Ovary (tissue), 9 donors: ENCODE results near the gene COQ8A. TPM values are rescaled to one million over a fixed set of nuclear protein-coding genes. Genes with fewer than 3 reads are reported as not detected.

Experiments
- DNase-seq, 5 donors: peaks; one replicate each; pipeline ENCODE4 v3.0.0-alpha.2; 2019 to 2020
- H3K27ac ChIP-seq, 2 donors: fragments of 200-600 bp; one replicate each; pipeline versions ENCODE4 v1.5.1 to v1.8.0; 2019 to 2022
- H3K27me3 ChIP-seq: fragments of 200-600 bp; one replicate; pipeline ENCODE4 v1.8.0; 2022
- H3K36me3 ChIP-seq: fragments of 200-600 bp; sonication (generic); one replicate; pipeline ENCODE4 v1.5.1; 2019
- H3K4me1 ChIP-seq: one replicate; pipeline ENCODE4 v1.8.1; 2013; ENCODE audit warnings: mild to moderate bottlenecking, moderate library complexity; ENCODE audit not compliant: insufficient read depth
- H3K4me3 ChIP-seq: fragments of 200-600 bp; sonication (generic); one replicate; pipeline ENCODE4 v1.5.1; 2017
- H3K9me3 ChIP-seq, 2 donors: fragments of 200-600 bp in 1 of 2; sonication (generic) in 1 of 2; one replicate each; pipeline versions ENCODE4 v1.5.1 to v1.8.1; 2013 to 2019; ENCODE audit warnings: mild to moderate bottlenecking in 1 of 2, moderate library complexity in 1 of 2
- CTCF ChIP-seq, 3 donors: fragments of 450-650 bp in 2 of 3; fragments of 200-600 bp in 1 of 3; IDR thresholded peaks; one replicate each; pipeline versions ENCODE4 v1.5.1 to v1.8.0; 2016 to 2022; ENCODE audit warnings: antibody characterized with exemption in 3 of 3, mild to moderate bottlenecking in 1 of 3
- EP300 ChIP-seq: sonication (generic); formaldehyde crosslinking; IDR thresholded peaks from one replicate; pipeline ENCODE4 v1.6.1; 2017; ENCODE audit warnings: antibody characterized with exemption
- POLR2A ChIP-seq: fragments of 450-650 bp; IDR thresholded peaks from one replicate; pipeline ENCODE4 v1.6.1; 2017; ENCODE audit warnings: antibody characterized with exemption, mild to moderate bottlenecking, moderate library complexity
- WGBS, 3 donors: extraction: QIAGEN DNeasy Blood & Tissue Kit in 1 of 3; methylation state at CpG; one replicate each; pipeline versions ENCODE4 v1.1.5 to v1.1.7; 2013 to 2017; 5-methylcytosine and 5-hydroxymethylcytosine counted together
- intact Hi-C, 4 donors: fragments of 100-400 bp; cut with DNase I; formaldehyde crosslinking; loops; one replicate each; pipeline versions ENCODE4 v1.11.0 to v1.15.1; 2022 to 2023
- polyA plus RNA-seq, 2 donors: library from polyadenylated mRNA; stranded (reverse); fragments of 200-250 nt in 1 of 2; fragments of 350-450 nt in 1 of 2; fragmentation: Illumina TruSeq in 1 of 2; extraction: RNeasy Lipid Tissue Mini Kit (QIAGEN cat#74804) in 1 of 2; gene quantifications; one replicate each; pipeline ENCODE4 v1.2.3, GENCODE V29; 2013 to 2014
- total RNA-seq, 7 donors: library from RNA; depleted of rRNA in 2 of 7; stranded (reverse); fragments of >200 nt in 2 of 7; fragmentation: NEBNext Ultra II Directional in 3 of 7; extraction: Animal tissue kit (Norgen Biotek cat#: 25700) in 3 of 7; gene quantifications; one replicate each; pipeline versions ENCODE4 v1.1.0 to v1.2.4, GENCODE V29; 2016 to 2023
- donor health status: DM: no; HTN: no; CAD: no; lungs with moderate emphysema.
- donor health status: DM: no; HTN: no; CAD: no.
- donor health status: Bipolar disorder and iron deficiency.
- donor health status: DM: yes; HTN: yes; CAD: no.
- donor health status: DM: no; HTN: no; CAD: no.
- donor health status: DM: yes; HTN: yes; CAD: no.

Gene COQ8A
- total and polyA plus RNA-seq, 9 donors, result 37.4 to 101 (median 61.2) TPM

- TF ChIP-seq POLR2A (no peak), EP300 (no peak), CTCF (IDR thresholded peaks at IDR 0.05) (no peak)
- H3K36me3 ChIP-seq, result no peaks in the 10 kb centered on the region
- no peaks in the 10 kb centered on the region for H3K9me3 ChIP-seq
- intact Hi-C loops, result no loop called here
- no peak overlapping the region for H3K4me3 ChIP-seq
- H3K27ac ChIP-seq, result no peak overlapping the region
- H3K4me1 ChIP-seq, result no peaks in the 10 kb centered on the region
- WGBS, 3 donors, result 79 to 97% (median 96%) methylated on average over 3 of the region's 3 CpGs
- DNase-seq, result no peak
- no peaks in the 10 kb centered on the region for H3K27me3 ChIP-seq
Measured at GRCh38 chr1:226934483-226935237, 5.4 kb upstream of the COQ8A start.

- Histone ChIP-seq H3K4me3 (no peak overlapping the region), H3K36me3 (no peaks in the 10 kb centered on the region), H3K27ac (peak overlapping the region; percentile 70 to 99), H3K9me3 (no peaks in the 10 kb centered on the region), H3K4me1 (peaks cover 13% of the 10 kb centered on the region), H3K27me3 (no peaks in the 10 kb centered on the region)
- no peak for DNase-seq
- intact Hi-C loops, result no loop called here
- WGBS, 3 donors, result 81 to 88% (median 86%) methylated on average over 10 of the region's 10 CpGs
- TF ChIP-seq POLR2A, result no peak
- TF ChIP-seq EP300, result no peak
- no peak for TF ChIP-seq CTCF (IDR thresholded peaks at IDR 0.05)
Measured at GRCh38 chr1:226937940-226938725, 2.0 kb upstream of the COQ8A start.

- H3K4me1 ChIP-seq, result peaks cover 19% of the 10 kb centered on the region
- DNase-seq, result no peak
- TF ChIP-seq EP300, result no peak
- TF ChIP-seq CTCF (IDR thresholded peaks at IDR 0.05), result no peak
- no peak for TF ChIP-seq POLR2A
- 4 to 5% (median 5%) methylated on average over 12 of the region's 12 CpGs for WGBS, 3 donors
- H3K27me3 ChIP-seq, result no peaks in the 10 kb centered on the region
- intact Hi-C loops, result no loop called here
- H3K4me3 ChIP-seq, result peak overlapping the region; percentile 61
- H3K36me3 ChIP-seq, result no peaks in the 10 kb centered on the region
- peak overlapping the region; percentile 92 to 99 for H3K27ac ChIP-seq
- H3K9me3 ChIP-seq, result no peaks in the 10 kb centered on the region
Measured at GRCh38 chr1:226938903-226939437, 1.1 kb upstream of the COQ8A start.

- Histone ChIP-seq H3K27ac (peak overlapping the region; percentile 92 to 99), H3K4me1 (peaks cover 24% of the 10 kb centered on the region), H3K36me3 (no peaks in the 10 kb centered on the region), H3K4me3 (peak overlapping the region; percentile 61), H3K27me3 (no peaks in the 10 kb centered on the region), H3K9me3 (no peaks in the 10 kb centered on the region)
- intact Hi-C loops, result no loop called here
- WGBS, 3 donors, result 0% methylated on average over 26 to 51 of the region's 51 CpGs
- TF ChIP-seq CTCF (IDR thresholded peaks at IDR 0.05), result peak in 1 of 3 donors; percentile 16
- TF ChIP-seq POLR2A, result peak; percentile 95
- TF ChIP-seq EP300, result no peak
- peak; percentile 70 to 83 (median 80) for DNase-seq
Measured at GRCh38 chr1:226939438-226940028, 561 bp upstream of the COQ8A start.
